ENCODE data around the gene ARSK. TPM values are rescaled to one million over a fixed set of nuclear protein-coding genes. Genes with fewer than 3 reads are reported as not detected.
A peak's percentile ranks its signal among the peaks of the same experiment; 100 is the strongest.

ARSK gene
- total and polyA plus RNA-seq, 7 experiments from 2014 or later: 2.5 to 13.3 (median 7.7) TPM

GRCh38 chr5:95520206-95520605, 34.7 kb upstream of the ARSK start:
- H3K27ac ChIP-seq (ENCODE audit: low read depth, low read length): no peak overlapping the region
- H3K4me3 ChIP-seq (ENCODE audit: low read length): no peak overlapping the region
- Mint-ChIP-seq H3K36me3 (peaks cover 13 to 52% (median 43%) of the 10 kb centered on the region in 5 donors), H3K9me3 (peaks cover 0 to 2% (median 0%) of the 10 kb centered on the region in 11 donors), H3K4me3 (no peak overlapping the region), H3K27ac (peak overlapping the region in 1 of 9 donors; percentile 22), H3K27me3 (no peaks in the 10 kb centered on the region), H3K4me1 (no peaks in the 10 kb centered on the region)
- peaks cover 0 to 38% (median 24%) of the 10 kb centered on the region in 3 experiments for H3K36me3 ChIP-seq (ENCODE audit: control insufficient read depth in 2 of 3, insufficient read depth in 3 of 3, low read length in 3 of 3)
- no peaks in the 10 kb centered on the region for H3K27me3 ChIP-seq (ENCODE audit: control insufficient read depth in 2 of 2, insufficient read depth in 2 of 2, low read length in 2 of 2)
- H3K9me3 ChIP-seq (ENCODE audit: control insufficient read depth in 2 of 3, low read length in 3 of 3): no peaks in the 10 kb centered on the region
- CTCF ChIA-PET: no interaction called here
- no peaks in the 10 kb centered on the region for H3K4me1 ChIP-seq (ENCODE audit: control insufficient read depth in 2 of 2, insufficient read depth in 2 of 2, low read length in 2 of 2)
- intact Hi-C loops (cut with micrococcal nuclease): no loop called here
- POLR2A ChIA-PET: no interaction called here
- ATAC-seq: no peak
- DNase-seq: no peak

GRCh38 chr5:95524423-95524822, 30.5 kb upstream of the ARSK start:
- peaks cover 18 to 54% (median 44%) of the 10 kb centered on the region in 5 donors for H3K36me3 Mint-ChIP-seq
- CTCF ChIA-PET: interaction anchor here (1.5 kb wide), 1 partner anchor 30 kb away, joined by 3 read pairs; the partner anchor contains the start of genes ARSK and SKIC3
- H3K27me3 Mint-ChIP-seq: no peaks in the 10 kb centered on the region
- intact Hi-C loops (cut with micrococcal nuclease): no loop called here
- no peak overlapping the region for H3K27ac Mint-ChIP-seq
- DNase-seq (no peak), ATAC-seq (no peak)
- H3K4me3 ChIP-seq (ENCODE audit: low read length): no peak overlapping the region
- peaks cover 6 to 61% (median 29%) of the 10 kb centered on the region in 3 experiments for H3K36me3 ChIP-seq (ENCODE audit: control insufficient read depth in 2 of 3, insufficient read depth in 3 of 3, low read length in 3 of 3)
- H3K4me1 Mint-ChIP-seq: peaks cover 0 to 18% (median 11%) of the 10 kb centered on the region in 7 donors
- H3K27ac ChIP-seq (ENCODE audit: low read depth, low read length): no peak overlapping the region
- H3K27me3 ChIP-seq (ENCODE audit: control insufficient read depth in 2 of 2, insufficient read depth in 2 of 2, low read length in 2 of 2): no peaks in the 10 kb centered on the region
- no peaks in the 10 kb centered on the region for H3K9me3 ChIP-seq (ENCODE audit: control insufficient read depth in 2 of 3, low read length in 3 of 3)
- no peaks in the 10 kb centered on the region for H3K9me3 Mint-ChIP-seq
- no peaks in the 10 kb centered on the region for H3K4me1 ChIP-seq (ENCODE audit: control insufficient read depth in 2 of 2, insufficient read depth in 2 of 2, low read length in 2 of 2)
- H3K4me3 Mint-ChIP-seq: no peak overlapping the region
- POLR2A ChIA-PET: interaction anchor here (0.6 to 1.1 kb wide), 2 partner anchors 13 to 237 kb away, joined by 4 read pairs; no protein-coding TSS in a partner anchor

- Histone ChIP-seq H3K4me3 (ENCODE audit: low read length) (no peak overlapping the region), H3K4me1 (ENCODE audit: control insufficient read depth in 2 of 2, insufficient read depth in 2 of 2, low read length in 2 of 2) (no peaks in the 10 kb centered on the region), H3K27ac (ENCODE audit: low read depth, low read length) (no peak overlapping the region), H3K9me3 (ENCODE audit: control insufficient read depth in 2 of 3, low read length in 3 of 3) (no peaks in the 10 kb centered on the region), H3K27me3 (ENCODE audit: control insufficient read depth in 2 of 2, insufficient read depth in 2 of 2, low read length in 2 of 2) (no peaks in the 10 kb centered on the region), H3K36me3 (ENCODE audit: control insufficient read depth in 2 of 3, insufficient read depth in 3 of 3, low read length in 3 of 3) (peaks cover 6 to 66% (median 36%) of the 10 kb centered on the region in 3 experiments)
- Mint-ChIP-seq H3K27ac (no peak overlapping the region), H3K36me3 (peaks cover 16 to 47% (median 32%) of the 10 kb centered on the region in 5 donors), H3K4me3 (no peak overlapping the region), H3K4me1 (peaks cover 0 to 19% (median 12%) of the 10 kb centered on the region in 7 donors), H3K9me3 (no peaks in the 10 kb centered on the region), H3K27me3 (no peaks in the 10 kb centered on the region)
- ChIA-PET CTCF (no interaction called here), POLR2A (no interaction called here)
- DNase-seq (no peak), ATAC-seq (no peak)
- intact Hi-C loops (cut with micrococcal nuclease): no loop called here
These were observed 28.0 kb upstream of the ARSK start for GRCh38 chr5:95526871-95527270.

GRCh38 chr5:95528565-95528964, 26.3 kb upstream of the ARSK start:
- CTCF ChIA-PET: interaction anchor here (0.5 to 0.6 kb wide), 2 partner anchors 36 to 398 kb away, joined by 3 read pairs; no protein-coding TSS in a partner anchor

GRCh38 chr5:95530416-95530815, 24.5 kb upstream of the ARSK start:
- Mint-ChIP-seq H3K27me3 (no peaks in the 10 kb centered on the region), H3K9me3 (no peaks in the 10 kb centered on the region), H3K4me1 (peaks cover 5 to 39% (median 30%) of the 10 kb centered on the region in 7 donors), H3K4me3 (no peak overlapping the region), H3K36me3 (peaks cover 22 to 72% (median 39%) of the 10 kb centered on the region in 5 donors), H3K27ac (no peak overlapping the region)
- ChIA-PET POLR2A (no interaction called here), CTCF (no interaction called here)
- DNase-seq: no peak
- no peaks in the 10 kb centered on the region for H3K9me3 ChIP-seq (ENCODE audit: control insufficient read depth in 2 of 3, low read length in 3 of 3)
- no peak overlapping the region for H3K27ac ChIP-seq (ENCODE audit: low read depth, low read length)
- no peaks in the 10 kb centered on the region for H3K27me3 ChIP-seq (ENCODE audit: control insufficient read depth in 2 of 2, insufficient read depth in 2 of 2, low read length in 2 of 2)
- H3K36me3 ChIP-seq (ENCODE audit: control insufficient read depth in 2 of 3, insufficient read depth in 3 of 3, low read length in 3 of 3): peaks cover 6 to 55% (median 22%) of the 10 kb centered on the region in 3 experiments
- no peak for ATAC-seq
- intact Hi-C loops (cut with micrococcal nuclease): no loop called here
- H3K4me1 ChIP-seq (ENCODE audit: control insufficient read depth in 2 of 2, insufficient read depth in 2 of 2, low read length in 2 of 2): no peaks in the 10 kb centered on the region
- H3K4me3 ChIP-seq (ENCODE audit: low read length): no peak overlapping the region

More at GRCh38 chr5:95528565-95528964, 26.3 kb upstream of the ARSK start:
- peak overlapping the region in 1 of 9 donors; percentile 38 for H3K27ac Mint-ChIP-seq
- Histone ChIP-seq H3K27me3 (ENCODE audit: control insufficient read depth in 2 of 2, insufficient read depth in 2 of 2, low read length in 2 of 2) (no peaks in the 10 kb centered on the region), H3K36me3 (ENCODE audit: control insufficient read depth in 2 of 3, insufficient read depth in 3 of 3, low read length in 3 of 3) (peaks cover 6 to 54% (median 32%) of the 10 kb centered on the region in 3 experiments), H3K9me3 (ENCODE audit: control insufficient read depth in 2 of 3, low read length in 3 of 3) (no peaks in the 10 kb centered on the region), H3K4me1 (ENCODE audit: control insufficient read depth in 2 of 2, insufficient read depth in 2 of 2, low read length in 2 of 2) (no peaks in the 10 kb centered on the region), H3K4me3 (ENCODE audit: low read length) (no peak overlapping the region), H3K27ac (ENCODE audit: low read depth, low read length) (no peak overlapping the region)
- intact Hi-C loops (cut with micrococcal nuclease): loop anchor here in 1 of 2 donors (2.0 kb wide), 1 partner anchor 14 kb away; no protein-coding TSS in a partner anchor
- H3K27me3 Mint-ChIP-seq: no peaks in the 10 kb centered on the region
- POLR2A ChIA-PET: no interaction called here
- peaks cover 0 to 26% (median 16%) of the 10 kb centered on the region in 7 donors for H3K4me1 Mint-ChIP-seq
- no peak overlapping the region for H3K4me3 Mint-ChIP-seq
- H3K36me3 Mint-ChIP-seq: peaks cover 16 to 56% (median 31%) of the 10 kb centered on the region in 5 donors
- H3K9me3 Mint-ChIP-seq: no peaks in the 10 kb centered on the region
- DNase-seq: no peak
- no peak for ATAC-seq

GRCh38 chr5:95531491-95531890, 23.4 kb upstream of the ARSK start:
- Mint-ChIP-seq H3K4me1 (peaks cover 5 to 40% (median 34%) of the 10 kb centered on the region in 7 donors), H3K27me3 (no peaks in the 10 kb centered on the region), H3K36me3 (peaks cover 22 to 74% (median 37%) of the 10 kb centered on the region in 5 donors), H3K27ac (no peak overlapping the region), H3K9me3 (no peaks in the 10 kb centered on the region), H3K4me3 (no peak overlapping the region)
- CTCF ChIA-PET: no interaction called here
- Histone ChIP-seq H3K4me1 (ENCODE audit: control insufficient read depth in 2 of 2, insufficient read depth in 2 of 2, low read length in 2 of 2) (no peaks in the 10 kb centered on the region), H3K36me3 (ENCODE audit: control insufficient read depth in 2 of 3, insufficient read depth in 3 of 3, low read length in 3 of 3) (peaks cover 6 to 46% (median 28%) of the 10 kb centered on the region in 3 experiments), H3K9me3 (ENCODE audit: control insufficient read depth in 2 of 3, low read length in 3 of 3) (no peaks in the 10 kb centered on the region), H3K27ac (ENCODE audit: low read depth, low read length) (no peak overlapping the region), H3K27me3 (ENCODE audit: control insufficient read depth in 2 of 2, insufficient read depth in 2 of 2, low read length in 2 of 2) (no peaks in the 10 kb centered on the region), H3K4me3 (ENCODE audit: low read length) (no peak overlapping the region)
- intact Hi-C loops (cut with micrococcal nuclease): no loop called here
- POLR2A ChIA-PET: no interaction called here
- ATAC-seq (no peak), DNase-seq (no peak)

- no peaks in the 10 kb centered on the region for H3K4me1 ChIP-seq (ENCODE audit: control insufficient read depth in 2 of 2, insufficient read depth in 2 of 2, low read length in 2 of 2)
- Mint-ChIP-seq H3K27ac (no peak overlapping the region), H3K27me3 (no peaks in the 10 kb centered on the region), H3K4me3 (no peak overlapping the region), H3K9me3 (no peaks in the 10 kb centered on the region), H3K36me3 (peaks cover 22 to 74% (median 39%) of the 10 kb centered on the region in 5 donors), H3K4me1 (peaks cover 5 to 42% (median 34%) of the 10 kb centered on the region in 7 donors)
- no peaks in the 10 kb centered on the region for H3K9me3 ChIP-seq (ENCODE audit: control insufficient read depth in 2 of 3, low read length in 3 of 3)
- peaks cover 6 to 44% (median 22%) of the 10 kb centered on the region in 3 experiments for H3K36me3 ChIP-seq (ENCODE audit: control insufficient read depth in 2 of 3, insufficient read depth in 3 of 3, low read length in 3 of 3)
- CTCF ChIA-PET: interaction anchor here (0.8 kb wide), 1 partner anchor 33 kb away, joined by 3 read pairs; no protein-coding TSS in a partner anchor
- H3K27me3 ChIP-seq (ENCODE audit: control insufficient read depth in 2 of 2, insufficient read depth in 2 of 2, low read length in 2 of 2): no peaks in the 10 kb centered on the region
- no peak overlapping the region for H3K4me3 ChIP-seq (ENCODE audit: low read length)
- no peak for DNase-seq
- no peak overlapping the region for H3K27ac ChIP-seq (ENCODE audit: low read depth, low read length)
- intact Hi-C loops (cut with micrococcal nuclease): no loop called here
- no peak for ATAC-seq
- POLR2A ChIA-PET: no interaction called here
These were observed 22.5 kb upstream of the ARSK start for GRCh38 chr5:95532415-95532814.
